Thyroid gland (tissue), 4 donors: Measurements from ENCODE around the gene MEST.

Experiments
- POLR2A ChIP-seq, 2 donors: fragments of 450-650 bp; IDR thresholded peaks; one replicate each; pipeline ENCODE4 v1.6.1; 2017; ENCODE audit warnings: antibody characterized with exemption in 2 of 2, mild to moderate bottlenecking in 2 of 2, moderate library complexity in 1 of 2
- TF ChIP-seq, protein P1 (sequence below), 6 experiments: fragments of 200-600 bp in 3 of 6; fragments of 450-650 bp in 3 of 6; sonication (generic) in 3 of 6; IDR thresholded peaks; one replicate each; pipeline ENCODE4 v1.5.1; 2016 to 2019; ENCODE audit warnings: antibody characterized with exemption in 6 of 6, mild to moderate bottlenecking in 2 of 6, inconsistent platforms in 1 of 6, moderate library complexity in 1 of 6

DNA sequence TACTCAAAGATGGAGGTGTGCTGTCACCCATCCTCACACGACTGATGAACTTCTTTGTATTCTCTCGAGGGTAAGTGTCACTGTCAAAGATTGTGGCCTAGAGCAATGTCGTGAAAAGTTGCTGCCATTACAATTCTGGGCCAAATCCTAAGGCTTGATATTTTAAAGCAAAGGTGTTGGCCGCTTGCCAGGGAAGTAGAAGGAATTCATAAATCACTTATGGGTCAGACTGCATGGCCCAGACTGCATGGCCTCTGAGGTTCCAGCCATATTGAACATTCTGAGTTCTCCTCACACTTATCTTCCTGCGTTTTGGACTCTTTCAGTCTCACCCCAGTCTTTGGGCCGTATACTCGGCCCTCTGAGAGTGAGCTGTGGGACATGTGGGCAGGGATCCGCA lies 8.6 kb downstream of the MEST start:
- TF ChIP-seq, protein P1, sequence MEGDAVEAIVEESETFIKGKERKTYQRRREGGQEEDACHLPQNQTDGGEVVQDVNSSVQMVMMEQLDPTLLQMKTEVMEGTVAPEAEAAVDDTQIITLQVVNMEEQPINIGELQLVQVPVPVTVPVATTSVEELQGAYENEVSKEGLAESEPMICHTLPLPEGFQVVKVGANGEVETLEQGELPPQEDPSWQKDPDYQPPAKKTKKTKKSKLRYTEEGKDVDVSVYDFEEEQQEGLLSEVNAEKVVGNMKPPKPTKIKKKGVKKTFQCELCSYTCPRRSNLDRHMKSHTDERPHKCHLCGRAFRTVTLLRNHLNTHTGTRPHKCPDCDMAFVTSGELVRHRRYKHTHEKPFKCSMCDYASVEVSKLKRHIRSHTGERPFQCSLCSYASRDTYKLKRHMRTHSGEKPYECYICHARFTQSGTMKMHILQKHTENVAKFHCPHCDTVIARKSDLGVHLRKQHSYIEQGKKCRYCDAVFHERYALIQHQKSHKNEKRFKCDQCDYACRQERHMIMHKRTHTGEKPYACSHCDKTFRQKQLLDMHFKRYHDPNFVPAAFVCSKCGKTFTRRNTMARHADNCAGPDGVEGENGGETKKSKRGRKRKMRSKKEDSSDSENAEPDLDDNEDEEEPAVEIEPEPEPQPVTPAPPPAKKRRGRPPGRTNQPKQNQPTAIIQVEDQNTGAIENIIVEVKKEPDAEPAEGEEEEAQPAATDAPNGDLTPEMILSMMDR (IDR thresholded peaks at IDR 0.05) = no peak
- TF ChIP-seq POLR2A (IDR thresholded peaks at IDR 0.05) = no peak
